ENCODE results near the gene PEX14. TPM values are rescaled to one million over a fixed set of nuclear protein-coding genes. Genes with fewer than 3 reads are reported as not detected.

PEX14 gene
- total RNA-seq, 5 donors from 2014 or later (not counting 1 experiment from before 2014, with no cell fraction given), result 22.3 to 24.5 (median 22.7) TPM

DNA sequence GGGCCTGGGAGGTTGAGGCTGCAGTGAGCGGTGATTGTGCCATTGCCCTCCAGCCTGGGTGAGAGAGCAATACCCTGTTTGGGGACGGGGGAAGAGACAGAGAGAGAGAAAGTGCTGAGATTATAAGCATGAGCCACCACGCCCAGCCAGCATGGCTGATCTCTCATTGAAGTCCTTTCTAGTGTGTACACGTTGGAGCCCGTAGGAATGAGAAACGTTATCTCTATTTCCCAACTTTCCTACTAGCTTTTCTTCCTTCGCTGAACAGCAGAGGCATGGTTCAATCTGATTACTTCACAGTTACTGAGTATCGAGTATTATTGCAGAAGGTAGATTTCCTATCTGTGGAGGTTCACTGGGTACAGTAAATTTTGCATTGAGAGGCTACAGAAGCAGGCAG is 4.5 kb downstream of the PEX14 start:
- Histone ChIP-seq H3K9me3 (no peaks in the 10 kb centered on the region), H3K36me3 (ENCODE audit: control insufficient read depth in 2 of 2, extremely low read depth in 1 of 2, insufficient read depth in 1 of 2, low read length in 1 of 2) (peaks cover 0 to 3% of the 10 kb centered on the region in 2 donors), H3K27me3 (replicated peaks in 1 of 2; ENCODE audit: control insufficient read depth in 2 of 2, extremely low read depth in 1 of 2, insufficient read depth in 2 of 2, low read length in 1 of 2) (no peaks in the 10 kb centered on the region), H3K4me3 (ENCODE audit: control insufficient read depth in 1 of 2, extremely low read depth in 1 of 2, low read length in 1 of 2) (no peak overlapping the region), H3K27ac (ENCODE audit: low read length) (no peak overlapping the region), H3K4me1 (ENCODE audit: control insufficient read depth in 1 of 2, extremely low read depth in 1 of 2, insufficient read depth in 2 of 2, low read length in 2 of 2) (peaks cover 6 to 22% of the 10 kb centered on the region in 2 experiments)
- H3K27me3 Mint-ChIP-seq, result no peaks in the 10 kb centered on the region
- no peak for DNase-seq
- no peak overlapping the region for H3K4me3 Mint-ChIP-seq
- peaks cover 32 to 42% (median 38%) of the 10 kb centered on the region in 3 donors for H3K4me1 Mint-ChIP-seq
- peak overlapping the region in 1 of 2 donors; percentile 7 for H3K27ac Mint-ChIP-seq
- WGBS (ENCODE audit: insufficient coverage), result 100% methylated on average over 2 of the region's 8 CpGs
- no peaks in the 10 kb centered on the region for H3K36me3 Mint-ChIP-seq
- H3K9me3 Mint-ChIP-seq, result no peaks in the 10 kb centered on the region
- POLR2A ChIA-PET, result no interaction called here
- no peak for ATAC-seq (replicated peaks in 1 of 4)
- CTCF ChIA-PET, result interaction anchor here in 1 of 2 donors (1.1 kb wide), 2 partner anchors 12 to 19 kb away, joined by 3 to 4 read pairs; no protein-coding TSS in a partner anchor

DNA sequence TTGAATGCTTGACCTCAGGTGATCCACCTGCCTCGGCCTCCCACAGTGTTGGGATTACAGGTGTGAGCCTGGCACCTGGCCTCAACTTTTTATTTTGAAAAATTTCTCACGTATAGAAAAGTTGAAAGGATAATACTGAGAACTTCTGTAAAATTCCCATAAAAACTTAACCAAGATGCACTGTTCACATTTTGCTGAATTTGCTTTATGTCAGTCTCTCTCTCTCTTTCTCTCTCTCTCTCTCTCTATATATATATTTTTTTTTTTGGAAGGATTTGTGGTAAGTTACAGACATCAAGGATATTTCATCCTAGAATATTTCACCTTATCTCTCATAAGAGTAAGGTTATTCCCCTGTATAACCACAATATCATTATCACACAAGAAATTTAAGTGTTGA is 5.9 kb downstream of the PEX14 start:
- no peak for ATAC-seq (replicated peaks in 1 of 4)
- Mint-ChIP-seq H3K27ac (no peak overlapping the region), H3K4me3 (no peak overlapping the region), H3K4me1 (peaks cover 27 to 38% (median 35%) of the 10 kb centered on the region in 3 donors), H3K36me3 (peaks cover 3% of the 10 kb centered on the region), H3K9me3 (no peaks in the 10 kb centered on the region), H3K27me3 (no peaks in the 10 kb centered on the region)
- Histone ChIP-seq H3K9me3 (no peaks in the 10 kb centered on the region), H3K27ac (ENCODE audit: low read length) (no peak overlapping the region), H3K36me3 (ENCODE audit: control insufficient read depth in 2 of 2, extremely low read depth in 1 of 2, insufficient read depth in 1 of 2, low read length in 1 of 2) (peaks cover 0 to 3% of the 10 kb centered on the region in 2 donors), H3K4me1 (ENCODE audit: control insufficient read depth in 1 of 2, extremely low read depth in 1 of 2, insufficient read depth in 2 of 2, low read length in 2 of 2) (peaks cover 2 to 12% of the 10 kb centered on the region in 2 experiments), H3K27me3 (replicated peaks in 1 of 2; ENCODE audit: control insufficient read depth in 2 of 2, extremely low read depth in 1 of 2, insufficient read depth in 2 of 2, low read length in 1 of 2) (no peaks in the 10 kb centered on the region), H3K4me3 (ENCODE audit: control insufficient read depth in 1 of 2, extremely low read depth in 1 of 2, low read length in 1 of 2) (no peak overlapping the region)
- CTCF ChIA-PET, result interaction anchor here in 1 of 2 donors (0.7 kb wide), 1 partner anchor 110 kb away, joined by 3 read pairs; no protein-coding TSS in a partner anchor
- POLR2A ChIA-PET, result no interaction called here
- no peak for DNase-seq
- WGBS (ENCODE audit: insufficient coverage), result no CpG with 5 or more reads among the region's 2 CpGs

- Histone ChIP-seq H3K4me1 (ENCODE audit: control insufficient read depth in 1 of 2, extremely low read depth in 1 of 2, insufficient read depth in 2 of 2, low read length in 2 of 2) (no peaks in the 10 kb centered on the region), H3K4me3 (ENCODE audit: control insufficient read depth in 1 of 2, extremely low read depth in 1 of 2, low read length in 1 of 2) (no peak overlapping the region), H3K36me3 (ENCODE audit: control insufficient read depth in 2 of 2, extremely low read depth in 1 of 2, insufficient read depth in 1 of 2, low read length in 1 of 2) (peaks cover 3 to 5% of the 10 kb centered on the region in 2 donors), H3K27ac (ENCODE audit: low read length) (no peak overlapping the region), H3K27me3 (replicated peaks in 1 of 2; ENCODE audit: control insufficient read depth in 2 of 2, extremely low read depth in 1 of 2, insufficient read depth in 2 of 2, low read length in 1 of 2) (no peaks in the 10 kb centered on the region), H3K9me3 (no peaks in the 10 kb centered on the region)
- whole genome bisulfite sequencing (ENCODE audit: insufficient coverage), result 100% methylated on average over 2 of the region's 6 CpGs
- POLR2A ChIA-PET, result interaction anchor here (0.7 to 1.5 kb wide), 2 partner anchors 9 to 10 kb away, joined by 3 to 9 read pairs; no protein-coding TSS in a partner anchor
- ATAC-seq (replicated peaks in 1 of 4), result no peak
- no peak for DNase-seq
- no peaks in the 10 kb centered on the region for H3K9me3 Mint-ChIP-seq
- CTCF ChIA-PET, result no interaction called here
- H3K27me3 Mint-ChIP-seq, result no peaks in the 10 kb centered on the region
- peaks cover 8% of the 10 kb centered on the region for H3K36me3 Mint-ChIP-seq
- no peak overlapping the region for H3K4me3 Mint-ChIP-seq
- H3K4me1 Mint-ChIP-seq, result peaks cover 11 to 19% (median 18%) of the 10 kb centered on the region in 3 donors
- H3K27ac Mint-ChIP-seq, result no peak overlapping the region
These were observed 9.8 kb downstream of the PEX14 start for GRCh38 chr1:10484521-10484920.

GRCh38 chr1:10489291-10490055 is 14.7 kb downstream of the PEX14 start:
- CTCF ChIA-PET, result interaction anchor here in 1 of 2 donors (1.1 kb wide), 1 partner anchor 13 kb away, joined by 4 read pairs; no protein-coding TSS in a partner anchor
- DNase-seq (no peak), ATAC-seq (replicated peaks in 1 of 4) (no peak)
- Mint-ChIP-seq H3K9me3 (no peaks in the 10 kb centered on the region), H3K4me3 (no peak overlapping the region), H3K27ac (no peak overlapping the region), H3K36me3 (peaks cover 14% of the 10 kb centered on the region), H3K4me1 (peaks cover 13 to 22% (median 18%) of the 10 kb centered on the region in 3 donors), H3K27me3 (no peaks in the 10 kb centered on the region)
- 50% methylated on average over 1 of the region's 4 CpGs for WGBS (ENCODE audit: insufficient coverage)
- H3K27ac ChIP-seq (ENCODE audit: low read length), result no peak overlapping the region
- H3K9me3 ChIP-seq, result no peaks in the 10 kb centered on the region
- peaks cover 0 to 2% of the 10 kb centered on the region in 2 experiments for H3K4me1 ChIP-seq (ENCODE audit: control insufficient read depth in 1 of 2, extremely low read depth in 1 of 2, insufficient read depth in 2 of 2, low read length in 2 of 2)
- H3K36me3 ChIP-seq (ENCODE audit: control insufficient read depth in 2 of 2, extremely low read depth in 1 of 2, insufficient read depth in 1 of 2, low read length in 1 of 2), result peaks cover 0 to 10% of the 10 kb centered on the region in 2 donors
- no peaks in the 10 kb centered on the region for H3K27me3 ChIP-seq (replicated peaks in 1 of 2; ENCODE audit: control insufficient read depth in 2 of 2, extremely low read depth in 1 of 2, insufficient read depth in 2 of 2, low read length in 1 of 2)
- H3K4me3 ChIP-seq (ENCODE audit: control insufficient read depth in 1 of 2, extremely low read depth in 1 of 2, low read length in 1 of 2), result no peak overlapping the region
- POLR2A ChIA-PET, result interaction anchor here in 1 of 2 donors (0.5 to 0.6 kb wide), 2 partner anchors 11 to 31 kb away, joined by 3 to 4 read pairs; no protein-coding TSS in a partner anchor

- DNase-seq (no peak), ATAC-seq (replicated peaks in 1 of 4) (no peak)
- Histone ChIP-seq H3K27ac (ENCODE audit: low read length) (no peak overlapping the region), H3K4me1 (ENCODE audit: control insufficient read depth in 1 of 2, extremely low read depth in 1 of 2, insufficient read depth in 2 of 2, low read length in 2 of 2) (peaks cover 6 to 11% of the 10 kb centered on the region in 2 experiments), H3K36me3 (ENCODE audit: control insufficient read depth in 2 of 2, extremely low read depth in 1 of 2, insufficient read depth in 1 of 2, low read length in 1 of 2) (peaks cover 0 to 10% of the 10 kb centered on the region in 2 donors), H3K9me3 (no peaks in the 10 kb centered on the region), H3K27me3 (replicated peaks in 1 of 2; ENCODE audit: control insufficient read depth in 2 of 2, extremely low read depth in 1 of 2, insufficient read depth in 2 of 2, low read length in 1 of 2) (no peaks in the 10 kb centered on the region), H3K4me3 (ENCODE audit: control insufficient read depth in 1 of 2, extremely low read depth in 1 of 2, low read length in 1 of 2) (no peak overlapping the region)
- peaks cover 20 to 24% (median 22%) of the 10 kb centered on the region in 3 donors for H3K4me1 Mint-ChIP-seq
- H3K36me3 Mint-ChIP-seq, result peaks cover 10% of the 10 kb centered on the region
- H3K4me3 Mint-ChIP-seq, result no peak overlapping the region
- CTCF ChIA-PET, result interaction anchor here in 1 of 2 donors (1.2 kb wide), 1 partner anchor 20 kb away, joined by 3 read pairs; no protein-coding TSS in a partner anchor
- WGBS (ENCODE audit: insufficient coverage), result 100% methylated on average over 6 of the region's 12 CpGs
- H3K27me3 Mint-ChIP-seq, result no peaks in the 10 kb centered on the region
- H3K27ac Mint-ChIP-seq, result peak overlapping the region in 1 of 2 donors; percentile 39
- H3K9me3 Mint-ChIP-seq, result no peaks in the 10 kb centered on the region
- POLR2A ChIA-PET, result interaction anchor here in 1 of 2 donors (0.6 kb wide), 1 partner anchor 200 kb away, joined by 5 read pairs; no protein-coding TSS in a partner anchor
These were observed 15.7 kb downstream of the PEX14 start for GRCh38 chr1:10490286-10490970.

DNA sequence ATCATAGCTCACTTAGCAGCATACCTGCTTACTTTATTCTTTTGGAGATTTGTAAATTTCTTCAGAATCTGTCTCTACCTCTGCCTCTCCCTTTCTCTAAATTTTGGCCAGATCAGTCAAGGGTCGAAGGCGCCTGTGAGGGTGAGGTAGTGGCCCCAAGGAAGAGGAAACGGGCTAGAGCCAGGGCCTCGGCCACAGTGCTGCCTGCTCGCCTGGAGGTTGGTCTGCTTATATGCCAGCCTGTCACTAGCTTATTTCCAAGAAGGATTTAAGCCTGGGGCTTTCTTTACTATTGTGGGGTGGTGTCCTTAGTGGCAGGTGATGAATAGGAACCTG is 19.6 kb downstream of the PEX14 start:
- Mint-ChIP-seq H3K9me3 (no peaks in the 10 kb centered on the region), H3K27ac (peak overlapping the region; percentile 89 to 94), H3K36me3 (peaks cover 16% of the 10 kb centered on the region), H3K27me3 (no peaks in the 10 kb centered on the region), H3K4me3 (peak overlapping the region in 2 of 3 donors; percentile 79 to 88), H3K4me1 (peaks cover 51 to 60% (median 52%) of the 10 kb centered on the region in 3 donors)
- Histone ChIP-seq H3K4me3 (ENCODE audit: control insufficient read depth in 1 of 2, extremely low read depth in 1 of 2, low read length in 1 of 2) (peak overlapping the region in 1 of 2 donors; percentile 59), H3K4me1 (ENCODE audit: control insufficient read depth in 1 of 2, extremely low read depth in 1 of 2, insufficient read depth in 2 of 2, low read length in 2 of 2) (peaks cover 8 to 35% of the 10 kb centered on the region in 2 experiments), H3K9me3 (no peaks in the 10 kb centered on the region), H3K27ac (ENCODE audit: low read length) (peak overlapping the region; percentile 67), H3K27me3 (replicated peaks in 1 of 2; ENCODE audit: control insufficient read depth in 2 of 2, extremely low read depth in 1 of 2, insufficient read depth in 2 of 2, low read length in 1 of 2) (no peaks in the 10 kb centered on the region), H3K36me3 (ENCODE audit: control insufficient read depth in 2 of 2, extremely low read depth in 1 of 2, insufficient read depth in 1 of 2, low read length in 1 of 2) (peaks cover 0 to 12% of the 10 kb centered on the region in 2 donors)
- ChIA-PET CTCF (interaction anchor here (1.0 to 6.3 kb wide), 11 partner anchors 9 to 467 kb away, joined by 3 to 68 read pairs (median 6); partner anchors contain the start of genes CENPS (in 2 of the 2) and KIF1B (in 1 of the 2)), POLR2A (interaction anchor here (0.6 to 1.0 kb wide), 3 partner anchors 8 to 10 kb away, joined by 3 to 9 read pairs (median 8); no protein-coding TSS in a partner anchor)
- DNase-seq (no peak), ATAC-seq (replicated peaks in 1 of 4) (no peak)
- WGBS (ENCODE audit: insufficient coverage), result 93% methylated on average over 3 of the region's 5 CpGs

Data from T-cell (primary cell).